Measurements from ENCODE around the gene FADS6.

- TF ChIP-seq CTCF (conservative IDR thresholded peaks at IDR 0.05; ENCODE audit: low read depth, low read length) (no peak), EZH2 (IDR thresholded peaks at IDR 0.05; ENCODE audit: low read length, unreplicated experiment) (no peak), EZH2phosphoT487 (IDR thresholded peaks at IDR 0.05; ENCODE audit: borderline replicate concordance, low read length) (no peak)
These were observed 22.9 kb upstream of the FADS6 start for GRCh38 chr17:74916136-74916850.

All from PC-3 (cell line).